IMR-90 (cell line): Measurements from ENCODE around the gene ITPKA. TPM values are rescaled to one million over a fixed set of nuclear protein-coding genes. Genes with fewer than 3 reads are reported as not detected.

Experiments
- ATAC-seq: fragments of 200-7000 bp; cut with Tn5 transposase; 2 replicates; pipeline ENCODE4 v1.9.1; 2020; ENCODE audit warnings: low read depth, mild to moderate bottlenecking, moderate library complexity
- BruUV-seq: library from RNA; stranded (reverse); fragments of 400-500 nt; replicated peaks from 2 replicates; lab custom pipeline; 2021; lab: Mats Ljungman, UMichigan
- CTCF ChIA-PET: fragments of 300-600 bp; formaldehyde crosslinking; extraction: SDS; loops from one replicate; lab custom pipeline; 2021; ENCODE audit warnings: antibody characterized with exemption; lab: Yijun Ruan, JAX
- POLR2A ChIA-PET: fragments of 300-600 bp; sonication (Branson Sonifier 250); formaldehyde crosslinking; loops from one replicate; lab custom pipeline; 2022; ENCODE audit warnings: antibody characterized with exemption; ENCODE audit not compliant: unreplicated experiment; lab: Charles Lee
- DNase-seq: peaks from one replicate; pipeline ENCODE4 v3.0.0; 2013
- H2AFZ ChIP-seq: replicated peaks from 2 replicates; pipeline ENCODE3; 2013; ENCODE audit warnings: low read length, mild to moderate bottlenecking; ENCODE audit not compliant: poor library complexity
- H2AK5ac ChIP-seq: 2 replicates; pipeline ENCODE4 v1.6.1; 2013; ENCODE audit warnings: low read depth, low read length, inconsistent platforms
- H2AK9ac ChIP-seq: replicated peaks from 2 replicates; pipeline ENCODE3; 2013; ENCODE audit warnings: mild to moderate bottlenecking, low read depth, low read length, moderate library complexity; ENCODE audit not compliant: poor library complexity
- H2BK120ac ChIP-seq: 2 replicates; pipeline ENCODE4 v1.6.1; 2013; ENCODE audit warnings: low read depth, low read length, inconsistent platforms
- H2BK15ac ChIP-seq: 3 replicates; pipeline ENCODE4 v1.6.1; 2013; ENCODE audit warnings: low read depth, low read length, inconsistent platforms
- H2BK20ac ChIP-seq: 2 replicates; pipeline ENCODE4 v1.6.1; 2013; ENCODE audit warnings: low read depth, mild to moderate bottlenecking, inconsistent platforms, low read length, moderate library complexity
- H2BK5ac ChIP-seq: 2 replicates; pipeline ENCODE4 v1.6.1; 2013; ENCODE audit warnings: mild to moderate bottlenecking, low read depth, low read length, inconsistent platforms; ENCODE audit not compliant: poor library complexity, severe bottlenecking
- H3K14ac ChIP-seq: replicated peaks from 2 replicates; pipeline ENCODE4 v1.6.1; 2013; ENCODE audit warnings: low read depth, low read length, inconsistent platforms
- H3K18ac ChIP-seq: 2 replicates; pipeline ENCODE4 v1.6.1; 2013; ENCODE audit warnings: low read depth, low read length, control low read depth
- H3K23ac ChIP-seq: 2 replicates; pipeline ENCODE4 v1.6.1; 2013; ENCODE audit warnings: low read depth, low read length, inconsistent platforms
- H3K27ac ChIP-seq: 2 replicates; pipeline ENCODE4 v1.5.1; 2013; ENCODE audit warnings: mild to moderate bottlenecking, control low read depth, low read length; ENCODE audit not compliant: insufficient read depth
- H3K27me3 ChIP-seq: 2 replicates; pipeline ENCODE4 v1.6.1; 2013; ENCODE audit warnings: low read length; ENCODE audit not compliant: control insufficient read depth, insufficient read depth
- H3K36me3 ChIP-seq: 2 replicates; pipeline ENCODE4 v1.6.1; 2013; ENCODE audit warnings: low read length, mixed read lengths; ENCODE audit not compliant: control insufficient read depth, insufficient read depth
- H3K4ac ChIP-seq: 2 replicates; pipeline ENCODE4 v1.6.1; 2013; ENCODE audit warnings: low read depth, low read length, inconsistent platforms
- H3K4me1 ChIP-seq: 2 replicates; pipeline ENCODE4 v1.6.1; 2013; ENCODE audit warnings: low read length, mixed read lengths; ENCODE audit not compliant: control insufficient read depth, insufficient read depth
- H3K4me2 ChIP-seq: 2 replicates; pipeline ENCODE4 v1.6.1; 2013; ENCODE audit warnings: low read depth, mild to moderate bottlenecking, control low read depth, low read length, moderate library complexity
- H3K4me3 ChIP-seq: 2 replicates; pipeline ENCODE4 v1.5.1; 2013; ENCODE audit warnings: low read depth, mild to moderate bottlenecking, control low read depth, low read length, moderate library complexity; ENCODE audit not compliant: insufficient read depth
- H3K56ac ChIP-seq: 2 replicates; pipeline ENCODE4 v1.6.1; 2013; ENCODE audit warnings: low read length, inconsistent platforms; ENCODE audit not compliant: insufficient read depth; ENCODE audit errors: extremely low read depth
- H3K79me1 ChIP-seq, 2 experiments: 2 replicates each; pipeline ENCODE4 v1.6.1; 2013; ENCODE audit warnings: low read length in 2 of 2, inconsistent platforms in 1 of 2, low read depth in 1 of 2
- H3K9ac ChIP-seq: 2 replicates; pipeline ENCODE4 v1.6.1; 2013; ENCODE audit warnings: low read depth, low read length, control low read depth
- H3K9me1 ChIP-seq: 2 replicates; pipeline ENCODE4 v1.6.1; 2013; ENCODE audit warnings: low read length, inconsistent platforms; ENCODE audit not compliant: insufficient read depth
- H3K9me3 ChIP-seq: 2 replicates; pipeline ENCODE4 v1.6.1; 2013; ENCODE audit warnings: low read length; ENCODE audit not compliant: control insufficient read depth, insufficient read depth
- H4K20me1 ChIP-seq: 2 replicates; pipeline ENCODE4 v1.6.1; 2013; ENCODE audit warnings: low read length, inconsistent platforms; ENCODE audit not compliant: insufficient read depth
- H4K5ac ChIP-seq: 2 replicates; pipeline ENCODE4 v1.6.1; 2013; ENCODE audit warnings: mild to moderate bottlenecking, low read depth, low read length, control low read depth
- H4K8ac ChIP-seq, 2 experiments: 2 replicates each; pipeline ENCODE4 v1.6.1; 2013; ENCODE audit warnings: low read depth in 2 of 2, low read length in 2 of 2, control low read depth in 1 of 2, inconsistent platforms in 1 of 2
- H4K91ac ChIP-seq: 2 replicates; pipeline ENCODE4 v1.6.1; 2013; ENCODE audit warnings: low read depth, low read length, inconsistent platforms; ENCODE audit not compliant: insufficient read depth
- BHLHE40 ChIP-seq: fragments of 150-350 bp; IDR thresholded peaks from 2 replicates; pipeline ENCODE4 v1.6.1; 2016; ENCODE audit warnings: mild to moderate bottlenecking, low read depth, low read length
- CEBPB ChIP-seq: IDR thresholded peaks from 2 replicates; pipeline ENCODE4 v1.6.1; 2012; ENCODE audit warnings: low read depth, low read length, improper control_type of control experiment
- CHD1 ChIP-seq: IDR thresholded peaks from 2 replicates; pipeline ENCODE4 v1.6.1; 2012; ENCODE audit warnings: low read depth, low read length, improper control_type of control experiment
- FOS ChIP-seq: fragments of 150-350 bp; IDR thresholded peaks from 2 replicates; pipeline ENCODE4 v1.6.1; 2016; ENCODE audit warnings: low read depth, low read length
- MAFK ChIP-seq: IDR thresholded peaks from 2 replicates; pipeline ENCODE4 v1.6.1; 2012; ENCODE audit warnings: low read depth, low read length, improper control_type of control experiment
- MAZ ChIP-seq: IDR thresholded peaks from 2 replicates; pipeline ENCODE4 v1.6.1; 2012; ENCODE audit warnings: low read depth, mild to moderate bottlenecking, low read length, improper control_type of control experiment, moderate library complexity, borderline replicate concordance
- MXI1 ChIP-seq: IDR thresholded peaks from 2 replicates; pipeline ENCODE4 v1.6.1; 2012; ENCODE audit warnings: low read depth, mild to moderate bottlenecking, low read length, moderate library complexity, borderline replicate concordance
- NFE2L2 ChIP-seq: fragments of 150-350 bp; IDR thresholded peaks from 2 replicates; pipeline ENCODE4 v1.6.1; 2016; ENCODE audit warnings: low read depth, mild to moderate bottlenecking, low read length
- POLR2A ChIP-seq: IDR thresholded peaks from 2 replicates; pipeline ENCODE4 v1.6.1; 2012; ENCODE audit warnings: mild to moderate bottlenecking, low read depth, low read length
- RAD21 ChIP-seq: IDR thresholded peaks from 2 replicates; pipeline ENCODE4 v1.6.1; 2012; ENCODE audit warnings: low read length, improper control_type of control experiment
- RCOR1 ChIP-seq: IDR thresholded peaks from 2 replicates; pipeline ENCODE4 v1.6.1; 2012; ENCODE audit warnings: mild to moderate bottlenecking, low read length, improper control_type of control experiment; ENCODE audit not compliant: insufficient replicate concordance
- RFX5 ChIP-seq: IDR thresholded peaks from 2 replicates; pipeline ENCODE4 v1.8.0; 2012; ENCODE audit warnings: low read depth, mild to moderate bottlenecking, low read length, moderate library complexity
- SMC3 ChIP-seq: fragments of 150-350 bp; IDR thresholded peaks from 2 replicates; pipeline ENCODE4 v1.6.1; 2016; ENCODE audit warnings: low read depth, mild to moderate bottlenecking, antibody characterized with exemption, low read length, moderate library complexity
- USF2 ChIP-seq: fragments of 150-350 bp; IDR thresholded peaks from 2 replicates; pipeline ENCODE4 v1.6.1; 2017; ENCODE audit warnings: mild to moderate bottlenecking, antibody characterized with exemption, low read length, low read depth
- WGBS, 2 experiments: methylation state at CpG; one replicate each; pipeline versions ENCODE4 v1.1.5 to v1.1.7; 2013; ENCODE audit warnings: missing lambda C conversion rate in 2 of 2; ENCODE audit not compliant: insufficient read length in 1 of 2; ENCODE audit errors: extremely low coverage in 2 of 2; 5-methylcytosine and 5-hydroxymethylcytosine counted together
- dilution Hi-C: fragments of 300-500 bp; cut with HindIII; formaldehyde crosslinking; loops from one replicate; pipeline ENCODE4 v1.14.3; 2018; ENCODE audit warnings: low sequenced_read_pairs; ENCODE audit not compliant: unreplicated experiment
- in situ Hi-C: fragments of 300-500 bp; cut with MboI; formaldehyde crosslinking; loops from 3 replicates; pipeline ENCODE4 v1.14.3; 2019; ENCODE audit warnings: low sequenced_read_pairs, inconsistent platforms, mixed read lengths
- intact Hi-C: fragments of 100-400 bp; cut with micrococcal nuclease; formaldehyde crosslinking; loops from 2 replicates; pipeline ENCODE4 v1.10.0; 2022
- polyA plus RNA-seq, 3 experiments: library from polyadenylated mRNA; depleted of rRNA; stranded (reverse); fragments of >200 nt; gene quantifications; 2 replicates each; pipeline ENCODE4 v1.2.3, GENCODE V29; 2012; ENCODE audit warnings: low replicate concordance in 1 of 3
- total RNA-seq: library from RNA; depleted of rRNA; stranded (reverse); fragments of >200 nt; gene quantifications from 2 replicates; pipeline ENCODE4 v1.2.3, GENCODE V29; 2012
- TF ChIP-seq, protein P1 (sequence below): fragments of 150-350 bp; IDR thresholded peaks from 2 replicates; pipeline ENCODE4 v1.6.1; 2016; ENCODE audit warnings: low read depth, mild to moderate bottlenecking, low read length, moderate library complexity, borderline replicate concordance
- TF ChIP-seq, protein P2 (sequence below): conservative IDR thresholded peaks from 2 replicates; pipeline ENCODE4 v1.5.1; 2012; ENCODE audit warnings: mild to moderate bottlenecking, low read depth, low read length, improper control_type of control experiment

The ITPKA gene
- total and polyA plus RNA-seq, 2 of the 4 experiments (the other 2 are of a cell fraction), result 1.1 to 1.8 TPM

DNA sequence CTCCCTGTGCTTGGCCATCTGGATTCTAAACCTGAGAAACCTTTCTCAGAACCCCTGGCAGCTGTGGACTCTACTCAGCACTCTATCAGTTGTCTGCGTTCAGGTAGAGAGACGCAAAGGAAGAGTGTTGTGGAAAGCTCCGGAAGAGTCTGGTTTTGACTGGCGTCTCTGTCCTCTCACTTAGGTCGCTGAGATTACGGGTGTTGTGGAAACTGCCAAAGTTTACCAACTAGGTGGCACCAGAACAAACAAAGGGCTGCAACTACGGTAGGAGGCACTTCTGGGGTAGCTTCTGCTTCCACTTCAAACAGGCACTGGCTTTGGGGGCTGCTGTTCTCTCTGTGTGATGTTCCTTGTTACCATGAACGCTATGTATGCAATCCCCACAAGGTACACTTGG lies 19.2 kb upstream of the ITPKA start:
- Histone ChIP-seq H3K36me3 (peaks cover 54% of the 10 kb centered on the region), H3K14ac (no peak overlapping the region), H3K9me3 (no peaks in the 10 kb centered on the region), H2AK5ac (no peak overlapping the region), H3K4me1 (peaks cover 2% of the 10 kb centered on the region), H2BK5ac (no peak overlapping the region), H3K79me1 (peaks cover 8 to 19% of the 10 kb centered on the region in 2 experiments; a peak in 2 of 4 replicates), H3K9me1 (peaks cover 15% of the 10 kb centered on the region), H2BK120ac (no peak overlapping the region), H3K9ac (no peak overlapping the region), H3K4me3 (no peak overlapping the region), H4K8ac (no peak overlapping the region), H4K91ac (no peak overlapping the region), H3K4me2 (no peak overlapping the region), H3K27me3 (no peaks in the 10 kb centered on the region), H4K20me1 (no peaks in the 10 kb centered on the region), H2BK15ac (no peak overlapping the region), H4K5ac (no peak overlapping the region), H2BK20ac (no peak overlapping the region), H3K56ac (no peak overlapping the region), H2AFZ (no peak overlapping the region), H3K18ac (no peak overlapping the region), H3K23ac (no peak overlapping the region), H3K27ac (no peak overlapping the region), H2AK9ac (no peak overlapping the region), H3K4ac (no peak overlapping the region)
- in situ Hi-C loops (no loop called here), dilution Hi-C loops (no loop called here), intact Hi-C loops (no loop called here)
- ChIA-PET CTCF (interaction anchor here (0.7 kb wide), 1 partner anchor 9 kb away, joined by 3 read pairs; no protein-coding TSS in a partner anchor), POLR2A (no interaction called here)
- ATAC-seq (no peak), DNase-seq (no peak)
- TF ChIP-seq MAFK (no peak), BHLHE40 (no peak), MAZ (no peak), USF2 (no peak), CEBPB (no peak), POLR2A (no peak), FOS (no peak), NFE2L2 (no peak), RAD21 (no peak), MXI1 (no peak), SMC3 (no peak), RCOR1 (no peak), RFX5 (no peak), CHD1 (no peak)
- TF ChIP-seq, protein P1, sequence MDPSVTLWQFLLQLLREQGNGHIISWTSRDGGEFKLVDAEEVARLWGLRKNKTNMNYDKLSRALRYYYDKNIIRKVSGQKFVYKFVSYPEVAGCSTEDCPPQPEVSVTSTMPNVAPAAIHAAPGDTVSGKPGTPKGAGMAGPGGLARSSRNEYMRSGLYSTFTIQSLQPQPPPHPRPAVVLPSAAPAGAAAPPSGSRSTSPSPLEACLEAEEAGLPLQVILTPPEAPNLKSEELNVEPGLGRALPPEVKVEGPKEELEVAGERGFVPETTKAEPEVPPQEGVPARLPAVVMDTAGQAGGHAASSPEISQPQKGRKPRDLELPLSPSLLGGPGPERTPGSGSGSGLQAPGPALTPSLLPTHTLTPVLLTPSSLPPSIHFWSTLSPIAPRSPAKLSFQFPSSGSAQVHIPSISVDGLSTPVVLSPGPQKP, result no peak
- TF ChIP-seq, protein P2, sequence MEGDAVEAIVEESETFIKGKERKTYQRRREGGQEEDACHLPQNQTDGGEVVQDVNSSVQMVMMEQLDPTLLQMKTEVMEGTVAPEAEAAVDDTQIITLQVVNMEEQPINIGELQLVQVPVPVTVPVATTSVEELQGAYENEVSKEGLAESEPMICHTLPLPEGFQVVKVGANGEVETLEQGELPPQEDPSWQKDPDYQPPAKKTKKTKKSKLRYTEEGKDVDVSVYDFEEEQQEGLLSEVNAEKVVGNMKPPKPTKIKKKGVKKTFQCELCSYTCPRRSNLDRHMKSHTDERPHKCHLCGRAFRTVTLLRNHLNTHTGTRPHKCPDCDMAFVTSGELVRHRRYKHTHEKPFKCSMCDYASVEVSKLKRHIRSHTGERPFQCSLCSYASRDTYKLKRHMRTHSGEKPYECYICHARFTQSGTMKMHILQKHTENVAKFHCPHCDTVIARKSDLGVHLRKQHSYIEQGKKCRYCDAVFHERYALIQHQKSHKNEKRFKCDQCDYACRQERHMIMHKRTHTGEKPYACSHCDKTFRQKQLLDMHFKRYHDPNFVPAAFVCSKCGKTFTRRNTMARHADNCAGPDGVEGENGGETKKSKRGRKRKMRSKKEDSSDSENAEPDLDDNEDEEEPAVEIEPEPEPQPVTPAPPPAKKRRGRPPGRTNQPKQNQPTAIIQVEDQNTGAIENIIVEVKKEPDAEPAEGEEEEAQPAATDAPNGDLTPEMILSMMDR, result no peak
- BruUV-seq, result no TSS peak
- no CpG with 5 or more reads among the region's 8 CpGs for WGBS, 2 experiments
